Stomach (tissue), 9 donors: ENCODE data around the gene BCL11B. TPM values are rescaled to one million over a fixed set of nuclear protein-coding genes. Genes with fewer than 3 reads are reported as not detected.

Experiments used
- DNase-seq, 2 donors: peaks; one replicate each; pipeline versions ENCODE4 v3.0.0 to v3.0.0-alpha.2; 2013 to 2019
- H3K27ac ChIP-seq, 5 donors: fragments of 200-600 bp in 4 of 5; sonication (generic) in 4 of 5; one replicate each; pipeline ENCODE4 v1.5.1; 2013 to 2019; ENCODE audit warnings: mild to moderate bottlenecking in 1 of 5, moderate library complexity in 1 of 5
- H3K27me3 ChIP-seq, 3 donors: fragments of 200-600 bp; sonication (generic); one replicate each; pipeline ENCODE4 v1.5.1; 2017 to 2019; ENCODE audit warnings: mixed run types in 1 of 3
- H3K36me3 ChIP-seq, 4 donors: fragments of 200-600 bp; sonication (generic); 1 replicate in 3 of 4; 2 replicates in 1 of 4; pipeline ENCODE4 v1.5.1; 2016 to 2019
- H3K4me1 ChIP-seq, 4 donors: fragments of 200-600 bp; sonication (generic); one replicate each; pipeline ENCODE4 v1.5.1; 2016 to 2019
- H3K4me3 ChIP-seq, 4 donors: fragments of 200-600 bp; sonication (generic) in 3 of 4; one replicate each; pipeline ENCODE4 v1.5.1; 2016 to 2019; ENCODE audit warnings: mild to moderate bottlenecking in 1 of 4
- H3K9me3 ChIP-seq, 4 donors: fragments of 200-600 bp; sonication (generic); one replicate each; pipeline ENCODE4 v1.5.1; 2016 to 2019
- CTCF ChIP-seq, 7 experiments: fragments of 450-650 bp in 4 of 7; fragments of 200-600 bp in 3 of 7; sonication (generic) in 3 of 7; IDR thresholded peaks; one replicate each; pipeline ENCODE4 v1.5.1; 2016 to 2019; ENCODE audit warnings: antibody characterized with exemption in 7 of 7, control low read depth in 2 of 7, mild to moderate bottlenecking in 1 of 7
- EP300 ChIP-seq: sonication (generic); formaldehyde crosslinking; IDR thresholded peaks from one replicate; pipeline ENCODE4 v1.6.1; 2017; ENCODE audit warnings: antibody characterized with exemption
- POLR2A ChIP-seq, 4 donors: fragments of 450-650 bp; IDR thresholded peaks; one replicate each; pipeline ENCODE4 v1.6.1; 2016; ENCODE audit warnings: antibody characterized with exemption in 4 of 4, control low read depth in 2 of 4, mild to moderate bottlenecking in 1 of 4, moderate library complexity in 1 of 4
- POLR2AphosphoS5 ChIP-seq, 3 donors: sonication (generic); formaldehyde crosslinking; IDR thresholded peaks; one replicate each; pipeline ENCODE4 v1.6.1; 2016; ENCODE audit warnings: antibody characterized with exemption in 3 of 3
- WGBS, 5 donors: extraction: QIAGEN DNeasy Blood & Tissue Kit in 3 of 5; methylation state at CpG; one replicate each; pipeline versions ENCODE4 v1.1.5 to v1.1.7; 2013 to 2018; 5-methylcytosine and 5-hydroxymethylcytosine counted together
- intact Hi-C: fragments of 100-400 bp; cut with DNase I; formaldehyde crosslinking; loops from one replicate; pipeline ENCODE4 v1.15.1; 2023; ENCODE audit warnings: low total_unique reads
- polyA plus RNA-seq, 3 donors: library from polyadenylated mRNA; stranded (reverse); fragments of 200-250 nt; gene quantifications; one replicate each; pipeline ENCODE4 v1.2.3, GENCODE V29; 2013
- total RNA-seq, 5 donors: library from RNA; depleted of rRNA; stranded (reverse); fragments of >200 nt; gene quantifications; one replicate each; pipeline versions ENCODE4 v1.1.0 to v1.2.3, GENCODE V29; 2014 to 2016
- donor health status: healthy with polysubstance abuse.
- donor health status: Bipolar disorder and iron deficiency.
- donor health status: healthy.

Gene BCL11B
- total and polyA plus RNA-seq, 8 donors, result 0.15 to 9.6 (median 1.3) TPM; not detected in 1

- intact Hi-C loops, result no loop called here
- H3K27me3 ChIP-seq, result no peaks in the 10 kb centered on the region
- no peak overlapping the region for H3K4me3 ChIP-seq
- no peak for DNase-seq
- WGBS, 5 donors, result 85 to 90% (median 87%) methylated on average over 9 of the region's 9 CpGs
- TF ChIP-seq POLR2AphosphoS5 (IDR thresholded peaks at IDR 0.05) (no peak), CTCF (IDR thresholded peaks at IDR 0.05) (no peak), EP300 (no peak), POLR2A (IDR thresholded peaks at IDR 0.05) (no peak)
- no peak overlapping the region for H3K27ac ChIP-seq
- H3K4me1 ChIP-seq, result peaks cover 0 to 7% (median 0%) of the 10 kb centered on the region in 4 donors
- H3K36me3 ChIP-seq, result no peaks in the 10 kb centered on the region
- H3K9me3 ChIP-seq, result no peaks in the 10 kb centered on the region
Observed at GRCh38 chr14:99179506-99179905, 92.5 kb downstream of the BCL11B start.

- 56 to 70% (median 61%) methylated on average over 16 to 18 of the region's 18 CpGs for WGBS, 5 donors
Observed at GRCh38 chr14:99177886-99178835, 93.8 kb downstream of the BCL11B start.

GRCh38 chr14:99177046-99177655, 94.8 kb downstream of the BCL11B start:
- WGBS, 5 donors, result 84 to 94% (median 90%) methylated on average over 14 to 16 of the region's 16 CpGs
- intact Hi-C loops, result no loop called here
- Histone ChIP-seq H3K4me1 (peaks cover 0 to 7% (median 0%) of the 10 kb centered on the region in 4 donors), H3K36me3 (no peaks in the 10 kb centered on the region), H3K27ac (no peak overlapping the region), H3K4me3 (no peak overlapping the region), H3K27me3 (no peaks in the 10 kb centered on the region), H3K9me3 (no peaks in the 10 kb centered on the region)
- TF ChIP-seq POLR2AphosphoS5 (IDR thresholded peaks at IDR 0.05), result no peak
- no peak for TF ChIP-seq POLR2A (IDR thresholded peaks at IDR 0.05)
- no peak for TF ChIP-seq CTCF (IDR thresholded peaks at IDR 0.05)
- TF ChIP-seq EP300, result no peak
- DNase-seq, result no peak

More at GRCh38 chr14:99177886-99178835, 93.8 kb downstream of the BCL11B start:
- Histone ChIP-seq H3K36me3 (no peaks in the 10 kb centered on the region), H3K4me1 (peaks cover 0 to 7% (median 0%) of the 10 kb centered on the region in 4 donors), H3K27me3 (no peaks in the 10 kb centered on the region), H3K4me3 (no peak overlapping the region), H3K27ac (peak overlapping the region in 1 of 5 donors; percentile 20), H3K9me3 (no peaks in the 10 kb centered on the region)
- TF ChIP-seq EP300 (no peak), CTCF (IDR thresholded peaks at IDR 0.05) (no peak), POLR2AphosphoS5 (IDR thresholded peaks at IDR 0.05) (no peak), POLR2A (IDR thresholded peaks at IDR 0.05) (no peak)
- no peak for DNase-seq
- intact Hi-C loops, result no loop called here

GRCh38 chr14:99176156-99176945, 95.6 kb downstream of the BCL11B start:
- H3K4me3 ChIP-seq, result no peak overlapping the region
- WGBS, 5 donors, result 91 to 96% (median 96%) methylated on average over 28 to 33 of the region's 33 CpGs
- peaks cover 0 to 7% (median 0%) of the 10 kb centered on the region in 4 donors for H3K4me1 ChIP-seq
- DNase-seq, result peak in 1 of 2 donors; percentile 16
- TF ChIP-seq POLR2A (IDR thresholded peaks at IDR 0.05) (no peak), EP300 (no peak), CTCF (IDR thresholded peaks at IDR 0.05) (no peak), POLR2AphosphoS5 (IDR thresholded peaks at IDR 0.05) (no peak)
- H3K27ac ChIP-seq, result no peak overlapping the region
- H3K27me3 ChIP-seq, result no peaks in the 10 kb centered on the region
- no peaks in the 10 kb centered on the region for H3K9me3 ChIP-seq
- H3K36me3 ChIP-seq, result no peaks in the 10 kb centered on the region
- intact Hi-C loops, result no loop called here
